GM12864 (cell line): ENCODE data around the gene MYLK.
"Not testable (repeated sequence)": the region's sequence is repeated elsewhere in the genome, so short reads cannot be mapped to it uniquely, and the experiment has no call there.

Source experiments
- DNase-seq: peaks from one replicate; pipeline ENCODE4 v3.0.0-alpha.2; 2011; ENCODE audit warnings: low read depth
- H3K4me3 ChIP-seq: 2 replicates; pipeline ENCODE4 v1.5.1; 2011; ENCODE audit warnings: mild to moderate bottlenecking, low read depth, low read length, control low read depth
- TF ChIP-seq, protein P1 (sequence below): IDR thresholded peaks from 2 replicates; pipeline ENCODE4 v1.5.1; 2011; ENCODE audit warnings: low read depth, mild to moderate bottlenecking, moderate library complexity, low read length, control low read depth, inconsistent platforms; ENCODE audit errors: missing control alignments

The MYLK gene

DNA sequence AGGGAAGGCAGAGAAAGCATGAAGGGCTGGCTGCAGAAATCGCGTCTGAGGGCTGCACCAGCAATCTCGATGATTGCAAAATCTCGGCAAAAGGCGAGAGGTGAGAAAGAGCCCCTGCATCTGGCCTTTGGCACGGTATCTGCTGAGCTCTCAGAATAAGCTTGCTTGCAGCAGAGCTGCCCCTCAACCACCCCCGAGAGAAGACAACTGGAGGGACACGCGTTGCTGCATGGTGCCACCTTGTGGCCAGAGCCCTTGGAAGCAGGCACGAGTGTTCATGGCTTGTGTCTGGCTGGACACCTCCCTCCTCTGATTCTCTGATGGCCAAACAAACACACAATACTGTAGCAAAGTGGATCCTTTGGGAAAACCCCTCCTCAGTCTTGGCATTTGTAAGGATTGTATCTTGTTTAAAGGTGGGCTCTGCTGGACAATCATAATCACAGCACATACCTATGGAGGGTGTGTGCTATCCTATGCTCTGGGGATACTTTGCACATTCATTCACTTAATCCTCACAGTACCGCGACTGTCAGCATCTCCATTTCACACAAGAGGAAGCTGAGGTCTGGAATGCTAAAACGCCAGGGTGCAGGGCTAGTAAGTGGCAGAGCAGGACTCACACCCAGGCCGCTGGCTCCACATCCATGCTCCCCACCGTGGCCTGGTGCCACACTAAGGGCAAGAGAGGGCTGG lies 164.9 kb downstream of the MYLK start:
- TF ChIP-seq, protein P1, sequence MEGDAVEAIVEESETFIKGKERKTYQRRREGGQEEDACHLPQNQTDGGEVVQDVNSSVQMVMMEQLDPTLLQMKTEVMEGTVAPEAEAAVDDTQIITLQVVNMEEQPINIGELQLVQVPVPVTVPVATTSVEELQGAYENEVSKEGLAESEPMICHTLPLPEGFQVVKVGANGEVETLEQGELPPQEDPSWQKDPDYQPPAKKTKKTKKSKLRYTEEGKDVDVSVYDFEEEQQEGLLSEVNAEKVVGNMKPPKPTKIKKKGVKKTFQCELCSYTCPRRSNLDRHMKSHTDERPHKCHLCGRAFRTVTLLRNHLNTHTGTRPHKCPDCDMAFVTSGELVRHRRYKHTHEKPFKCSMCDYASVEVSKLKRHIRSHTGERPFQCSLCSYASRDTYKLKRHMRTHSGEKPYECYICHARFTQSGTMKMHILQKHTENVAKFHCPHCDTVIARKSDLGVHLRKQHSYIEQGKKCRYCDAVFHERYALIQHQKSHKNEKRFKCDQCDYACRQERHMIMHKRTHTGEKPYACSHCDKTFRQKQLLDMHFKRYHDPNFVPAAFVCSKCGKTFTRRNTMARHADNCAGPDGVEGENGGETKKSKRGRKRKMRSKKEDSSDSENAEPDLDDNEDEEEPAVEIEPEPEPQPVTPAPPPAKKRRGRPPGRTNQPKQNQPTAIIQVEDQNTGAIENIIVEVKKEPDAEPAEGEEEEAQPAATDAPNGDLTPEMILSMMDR, result peak; percentile 80
- H3K4me3 ChIP-seq, DNase-seq: not testable (repeated sequence)

DNA sequence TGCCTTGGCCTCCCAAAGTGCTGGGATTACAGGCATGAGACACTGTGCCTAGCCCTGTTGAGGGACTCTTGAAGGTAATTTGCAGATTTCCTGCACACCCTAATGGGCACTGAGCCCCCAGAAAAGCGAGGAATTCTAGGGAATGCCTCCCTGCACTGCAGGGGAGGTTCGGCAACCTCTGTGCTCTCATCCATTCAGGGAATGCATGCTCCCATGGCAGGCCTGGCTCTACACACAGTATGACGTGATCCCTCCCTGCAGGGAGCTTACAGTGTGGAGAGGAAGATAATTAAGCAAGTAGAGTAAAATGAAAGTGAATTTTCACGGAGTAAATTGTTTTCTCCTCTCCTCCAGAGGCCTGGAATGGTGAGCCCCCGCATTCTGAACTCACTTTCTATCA lies 166.0 kb downstream of the MYLK start:
- TF ChIP-seq, protein P1, result no peak
- no peak overlapping the region for H3K4me3 ChIP-seq
- DNase-seq, result no peak

DNA sequence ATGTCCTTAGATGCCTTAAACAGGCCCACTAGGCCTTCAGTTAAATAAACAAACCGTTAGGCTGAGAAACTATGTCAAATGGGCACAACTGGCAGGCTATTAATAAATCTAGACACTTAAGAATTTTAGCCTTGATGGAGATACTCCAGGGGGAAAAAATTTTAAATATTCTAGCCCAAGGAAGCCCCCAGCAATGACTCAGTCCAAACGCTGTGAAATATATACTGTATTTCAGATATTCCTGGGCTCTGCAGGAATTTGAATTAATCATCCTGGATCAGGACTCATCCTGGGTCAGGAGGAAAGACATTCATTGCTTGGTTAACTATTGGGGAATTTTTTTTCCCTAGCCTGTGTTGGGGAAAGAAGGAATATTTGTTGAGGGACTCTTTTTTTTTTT lies 166.7 kb downstream of the MYLK start:
- not testable (repeated sequence) for DNase-seq, H3K4me3 ChIP-seq

DNA sequence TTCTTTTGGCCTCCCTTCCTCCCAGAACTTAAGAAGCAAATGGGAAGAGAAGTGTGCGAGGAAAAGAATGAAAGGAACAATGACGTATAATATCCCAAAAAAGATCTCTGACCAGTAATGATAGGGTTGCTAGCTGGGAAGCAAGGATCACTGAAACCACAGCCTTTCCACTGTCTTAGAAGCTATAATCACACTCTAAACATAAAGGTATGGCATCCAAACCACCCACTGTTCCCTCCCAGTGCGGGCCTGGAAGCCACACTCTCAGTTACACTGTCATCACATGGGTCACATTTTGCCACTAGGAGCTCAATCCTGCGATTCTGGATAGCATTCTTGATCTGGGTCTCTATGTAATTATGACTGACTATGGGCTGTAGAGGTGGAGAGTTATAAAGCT lies 167.7 kb downstream of the MYLK start:
- no peak overlapping the region for H3K4me3 ChIP-seq
- DNase-seq, result no peak
- TF ChIP-seq, protein P1, result no peak

DNA sequence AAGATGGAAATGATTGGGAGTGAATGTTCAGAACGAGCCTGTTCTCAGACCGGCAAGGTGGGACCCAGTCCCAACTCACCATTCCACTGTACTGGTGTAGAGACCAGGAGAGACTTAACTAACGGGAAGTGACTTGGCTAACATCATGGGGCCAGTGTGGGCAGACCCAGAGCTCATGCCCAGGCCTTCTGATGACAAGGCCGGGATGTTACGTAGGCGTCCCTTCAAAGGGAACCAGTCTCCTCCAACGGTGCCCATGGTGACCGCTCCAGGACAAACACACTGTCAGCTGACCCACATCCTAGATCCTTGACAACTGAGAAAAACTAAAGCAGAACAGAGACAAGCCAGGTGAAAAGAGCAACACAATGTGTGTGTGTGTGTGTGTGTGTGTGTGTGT lies 170.9 kb downstream of the MYLK start:
- H3K4me3 ChIP-seq, result no peak overlapping the region
- TF ChIP-seq, protein P1, result no peak
- no peak for DNase-seq

DNA sequence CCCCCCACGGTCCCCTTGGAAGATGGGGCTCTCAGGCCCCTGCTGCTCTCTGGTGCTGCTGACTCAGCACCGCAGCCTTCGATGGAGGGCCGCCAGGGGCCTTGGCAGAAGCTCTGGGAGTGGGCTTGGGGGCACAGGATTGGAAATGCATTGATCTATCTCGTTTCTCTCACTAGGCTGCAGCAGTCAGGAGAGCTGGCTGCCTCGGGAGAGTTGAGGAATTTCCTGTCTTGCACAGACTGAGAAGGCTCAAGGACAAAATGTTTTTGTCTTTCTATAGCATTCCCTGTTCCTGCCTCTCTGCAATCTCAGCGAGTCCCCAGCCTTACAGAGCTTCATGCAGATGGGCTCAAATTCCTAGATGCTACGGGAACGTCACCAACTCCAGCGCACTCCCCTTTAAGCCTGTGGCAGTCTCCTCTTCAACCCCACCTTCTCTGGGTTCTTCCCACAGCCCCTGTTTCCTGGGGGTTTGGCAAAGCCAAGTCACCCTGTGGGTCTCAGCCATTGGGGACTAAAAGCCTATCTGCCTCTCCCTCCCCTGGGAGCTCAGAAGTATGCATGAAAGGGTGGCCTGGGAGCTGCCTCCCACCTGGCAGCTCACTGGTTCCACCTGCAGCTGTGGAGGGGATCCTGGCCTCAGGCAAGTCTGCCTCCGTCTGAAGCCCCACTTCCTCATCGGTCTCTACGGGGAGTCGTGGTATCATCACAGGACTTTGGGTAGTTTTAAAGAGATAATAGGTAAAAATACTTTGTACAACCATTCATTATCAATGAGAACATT lies 171.9 kb downstream of the MYLK start:
- TF ChIP-seq, protein P1, result no peak
- H3K4me3 ChIP-seq, result no peak overlapping the region
- no peak for DNase-seq

DNA sequence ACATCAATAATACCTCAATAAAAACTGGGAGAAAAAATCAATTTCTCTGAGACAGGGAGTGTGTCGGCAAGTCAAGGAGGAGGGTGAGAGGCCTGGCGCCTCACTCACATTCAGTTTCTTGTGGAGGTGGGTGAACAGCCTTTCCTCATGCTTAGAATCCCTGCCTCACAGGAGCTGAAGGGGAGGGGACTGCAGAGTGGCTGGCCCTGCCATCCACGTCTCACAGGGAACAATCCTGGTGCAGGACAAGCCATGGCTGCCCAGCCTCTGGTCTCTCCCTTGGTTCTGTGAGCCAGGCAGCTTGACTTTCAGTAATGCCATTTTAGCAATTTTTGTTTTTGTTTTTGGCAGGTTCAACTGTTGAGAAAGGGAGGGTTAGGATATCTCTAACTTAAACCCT lies 172.8 kb downstream of the MYLK start:
- TF ChIP-seq, protein P1, result no peak
- no peak for DNase-seq
- H3K4me3 ChIP-seq, result no peak overlapping the region
